Inferior parietal cortex (tissue), 1 donor: ENCODE results near the gene G0S2.

Source experiments
- DNase-seq: peaks from one replicate; pipeline ENCODE4 v3.0.0-alpha.2; 2016; ENCODE audit errors: extremely low spot score

G0S2 gene

GRCh38 chr1:209717818-209718217 is 42.6 kb downstream of the G0S2 start:
- no peak for DNase-seq

GRCh38 chr1:209720326-209720725 is 45.1 kb downstream of the G0S2 start:
- DNase-seq = no peak

- DNase-seq = no peak
Measured at GRCh38 chr1:209720826-209721225, 45.6 kb downstream of the G0S2 start.

GRCh38 chr1:209721323-209721722 is 46.1 kb downstream of the G0S2 start:
- no peak for DNase-seq

GRCh38 chr1:209723265-209723664 is 48.1 kb downstream of the G0S2 start:
- DNase-seq = no peak

GRCh38 chr1:209723756-209724693 is 48.8 kb downstream of the G0S2 start:
- no peak for DNase-seq
